Measurements from ENCODE around the gene FAM156B. TPM values are rescaled to one million over a fixed set of nuclear protein-coding genes. Genes with fewer than 3 reads are reported as not detected.
"Not testable (repeated sequence)": the region's sequence is repeated elsewhere in the genome, so short reads cannot be mapped to it uniquely, and the experiment has no call there.

Gene FAM156B
- total RNA-seq, 1 donor from 2014 or later = 16.2 TPM

GRCh38 chrX:52934704-52935469 lies 37.8 kb downstream of the FAM156B start:
- no peaks in the 10 kb centered on the region for H3K36me3 Mint-ChIP-seq (ENCODE audit: low read depth)
- DNase-seq (ENCODE audit: low read depth, low spot score) = peak; percentile 90
- peak; percentile 89 for TF ChIP-seq CTCF (conservative IDR thresholded peaks at IDR 0.05)
- H3K9me3 Mint-ChIP-seq = no peaks in the 10 kb centered on the region
- peaks cover 11% of the 10 kb centered on the region for H3K4me1 Mint-ChIP-seq
- peak overlapping the region; percentile 98 for H3K27ac Mint-ChIP-seq (ENCODE audit: unreplicated experiment)
- H3K27me3 Mint-ChIP-seq (ENCODE audit: low read depth) = no peaks in the 10 kb centered on the region
- peak overlapping the region; percentile 93 for H3K4me3 Mint-ChIP-seq

GRCh38 chrX:52935470-52935784 lies 38.3 kb downstream of the FAM156B start:
- peaks cover 11% of the 10 kb centered on the region for H3K4me1 Mint-ChIP-seq

GRCh38 chrX:52940704-52941103 lies 43.6 kb downstream of the FAM156B start:
- not testable (repeated sequence) for H3K27me3 Mint-ChIP-seq (ENCODE audit: low read depth); H3K36me3 Mint-ChIP-seq (ENCODE audit: low read depth); H3K27ac Mint-ChIP-seq (ENCODE audit: unreplicated experiment); H3K4me1 Mint-ChIP-seq; H3K9me3 Mint-ChIP-seq; H3K4me3 Mint-ChIP-seq; DNase-seq (ENCODE audit: low read depth, low spot score)

More at GRCh38 chrX:52935470-52935784, 38.3 kb downstream of the FAM156B start:
- H3K9me3 Mint-ChIP-seq; DNase-seq (ENCODE audit: low read depth, low spot score); H3K27me3 Mint-ChIP-seq (ENCODE audit: low read depth); H3K36me3 Mint-ChIP-seq (ENCODE audit: low read depth): not testable (repeated sequence)
- H3K27ac Mint-ChIP-seq (ENCODE audit: unreplicated experiment) = peak overlapping the region; percentile 98
- H3K4me3 Mint-ChIP-seq = peak overlapping the region; percentile 93

GRCh38 chrX:52941728-52942127 lies 44.6 kb downstream of the FAM156B start:
- not testable (repeated sequence) for DNase-seq (ENCODE audit: low read depth, low spot score); H3K9me3 Mint-ChIP-seq; H3K27me3 Mint-ChIP-seq (ENCODE audit: low read depth); H3K27ac Mint-ChIP-seq (ENCODE audit: unreplicated experiment); H3K4me3 Mint-ChIP-seq; H3K4me1 Mint-ChIP-seq; H3K36me3 Mint-ChIP-seq (ENCODE audit: low read depth)

- not testable (repeated sequence) for H3K27ac Mint-ChIP-seq (ENCODE audit: unreplicated experiment); H3K9me3 Mint-ChIP-seq; H3K36me3 Mint-ChIP-seq (ENCODE audit: low read depth); H3K27me3 Mint-ChIP-seq (ENCODE audit: low read depth); H3K4me1 Mint-ChIP-seq; DNase-seq (ENCODE audit: low read depth, low spot score); H3K4me3 Mint-ChIP-seq
Observed at GRCh38 chrX:52945838-52946494, 48.8 kb downstream of the FAM156B start.

GRCh38 chrX:52947501-52947900 lies 50.4 kb downstream of the FAM156B start:
- H3K36me3 Mint-ChIP-seq (ENCODE audit: low read depth) = not testable (repeated sequence)

GRCh38 chrX:52948265-52948664 lies 51.1 kb downstream of the FAM156B start:
- not testable (repeated sequence) for H3K27me3 Mint-ChIP-seq (ENCODE audit: low read depth); DNase-seq (ENCODE audit: low read depth, low spot score); H3K27ac Mint-ChIP-seq (ENCODE audit: unreplicated experiment); H3K36me3 Mint-ChIP-seq (ENCODE audit: low read depth); H3K4me1 Mint-ChIP-seq; H3K9me3 Mint-ChIP-seq; H3K4me3 Mint-ChIP-seq

More at GRCh38 chrX:52947501-52947900, 50.4 kb downstream of the FAM156B start:
- not testable (repeated sequence) for H3K4me1 Mint-ChIP-seq; H3K9me3 Mint-ChIP-seq; H3K4me3 Mint-ChIP-seq; H3K27me3 Mint-ChIP-seq (ENCODE audit: low read depth); DNase-seq (ENCODE audit: low read depth, low spot score); H3K27ac Mint-ChIP-seq (ENCODE audit: unreplicated experiment)

- not testable (repeated sequence) for H3K9me3 Mint-ChIP-seq; H3K36me3 Mint-ChIP-seq (ENCODE audit: low read depth); DNase-seq (ENCODE audit: low read depth, low spot score); H3K27me3 Mint-ChIP-seq (ENCODE audit: low read depth); H3K27ac Mint-ChIP-seq (ENCODE audit: unreplicated experiment); H3K4me3 Mint-ChIP-seq; H3K4me1 Mint-ChIP-seq
Observed at GRCh38 chrX:52949325-52949724, 52.2 kb downstream of the FAM156B start.

GRCh38 chrX:52949884-52950283 lies 52.8 kb downstream of the FAM156B start:
- H3K9me3 Mint-ChIP-seq; H3K27me3 Mint-ChIP-seq (ENCODE audit: low read depth); DNase-seq (ENCODE audit: low read depth, low spot score); H3K4me3 Mint-ChIP-seq; H3K36me3 Mint-ChIP-seq (ENCODE audit: low read depth); H3K27ac Mint-ChIP-seq (ENCODE audit: unreplicated experiment); H3K4me1 Mint-ChIP-seq: not testable (repeated sequence)

Other genes with a start within 250 kb of the FAM156B start
- gene SSX7, start 242.4 kb upstream of the FAM156B start, total RNA-seq = not detected in 2 replicates
- gene SSX2, start 190.2 kb upstream of the FAM156B start, total RNA-seq = not detected in 2 replicates
- gene SSX2B, start 146.1 kb upstream of the FAM156B start, total RNA-seq = not detected in 2 replicates
- gene SPANXN5, start 99.9 kb upstream of the FAM156B start, total RNA-seq = not detected in 2 replicates
- gene XAGE5, start 86.0 kb upstream of the FAM156B start, total RNA-seq = not detected in 2 replicates
- not detected in 2 replicates for gene XAGE3, start 29.2 kb upstream of the FAM156B start, total RNA-seq
- 21.7 and 24.6 TPM in 2 replicates for gene FAM156A, start 61.2 kb downstream of the FAM156B start, total RNA-seq
- gene GPR173, start 151.5 kb downstream of the FAM156B start, total RNA-seq = 11.8 and 13.0 TPM in 2 replicates
- gene TSPYL2, start 185.0 kb downstream of the FAM156B start, total RNA-seq = 17.6 and 17.9 TPM in 2 replicates
- 10.1 and 11.6 TPM in 2 replicates for gene KANTR, start 196.8 kb downstream of the FAM156B start, total RNA-seq

Measured in neural crest cell (in vitro differentiated cells).